Transverse colon (tissue), 4 donors: ENCODE data around the gene CRTC1. TPM values are rescaled to one million over a fixed set of nuclear protein-coding genes. Genes with fewer than 3 reads are reported as not detected.

Experiments used
- total RNA-seq, 4 donors: library from RNA; depleted of rRNA; stranded (reverse); fragments of >200 nt; gene quantifications; one replicate each; pipeline ENCODE4 v1.1.0, GENCODE V29; 2016

Gene CRTC1
- total RNA-seq, 4 donors from 2014 or later: 6.2 to 17.6 (median 7.7) TPM

Other genes with a start within 250 kb of the CRTC1 start
- 10 to 100 TPM in 2 of 4 donors, 1 to 10 TPM in 2; 3.0 to 15.1 (median 8.8) TPM for gene ISYNA1, start 245.5 kb upstream of the CRTC1 start, total RNA-seq
- 10 to 100 TPM; 16.2 to 72.2 (median 18.0) TPM for gene ELL, start 161.6 kb upstream of the CRTC1 start, total RNA-seq
- 100 to 1,000 TPM; 267 to 318 (median 275) TPM for gene FKBP8, start 140.1 kb upstream of the CRTC1 start, total RNA-seq
- 100 to 1,000 TPM in 2 of 4 donors, 10 to 100 TPM in 2; 62.1 to 195 (median 98.0) TPM for gene KXD1, start 125.8 kb upstream of the CRTC1 start, total RNA-seq
- 100 to 1,000 TPM; 421 to 735 (median 566) TPM for gene UBA52, start 111.8 kb upstream of the CRTC1 start, total RNA-seq
- gene REX1BD, start 94.9 kb upstream of the CRTC1 start, total RNA-seq: 100 to 1,000 TPM in 2 of 4 donors, 10 to 100 TPM in 2; 75.1 to 171 (median 121) TPM
- 10 to 100 TPM in 1 of 4 donors, 1 to 10 TPM in 3; 1.1 to 21.0 (median 6.1) TPM for gene CRLF1, start 76.9 kb upstream of the CRTC1 start, total RNA-seq
- 10 to 100 TPM in 2 of 4 donors, under 1 TPM in 2; 0.48 to 21.7 (median 8.6) TPM for gene TMEM59L, start 70.8 kb upstream of the CRTC1 start, total RNA-seq
- 10 to 100 TPM in 1 of 4 donors, 1 to 10 TPM in 3; 7.0 to 15.7 (median 7.6) TPM for gene KLHL26, start 46.7 kb upstream of the CRTC1 start, total RNA-seq
- gene COMP, start 107.6 kb downstream of the CRTC1 start, total RNA-seq: under 1 TPM in 2 of 4 donors, not detected in 2; 0.32 to 0.55 TPM
- 100 to 1,000 TPM in 1 of 4 donors, 10 to 100 TPM in 3; 84.2 to 153 (median 91.9) TPM for gene UPF1, start 148.3 kb downstream of the CRTC1 start, total RNA-seq
- not detected for gene CERS1, start 212.5 kb downstream of the CRTC1 start, total RNA-seq
- 100 to 1,000 TPM; 144 to 268 (median 179) TPM for gene COPE, start 235.7 kb downstream of the CRTC1 start, total RNA-seq
- 10 to 100 TPM; 42.1 to 90.8 (median 50.4) TPM for gene DDX49, start 236.0 kb downstream of the CRTC1 start, total RNA-seq